MCF 10A (cell line): Measurements from ENCODE around the gene STK38L. TPM values are rescaled to one million over a fixed set of nuclear protein-coding genes. Genes with fewer than 3 reads are reported as not detected.

Experiments used
- BruUV-seq: library from RNA; stranded (reverse); fragments of 400-500 nt; replicated peaks from 2 replicates; lab custom pipeline; 2021; lab: Mats Ljungman, UMichigan
- CTCF ChIA-PET: fragments of 300-600 bp; sonication (Branson Sonifier 250); formaldehyde crosslinking; extraction: SDS; loops from one replicate; lab custom pipeline; 2021; ENCODE audit warnings: antibody characterized with exemption, inconsistent platforms; lab: Yijun Ruan, JAX
- POLR2A ChIA-PET: fragments of 300-600, 350-650 bp; sonication (Branson Sonifier 250); formaldehyde crosslinking; extraction: SDS; loops from one replicate; lab custom pipeline; 2020; ENCODE audit warnings: antibody characterized with exemption, inconsistent platforms; lab: Yijun Ruan, JAX
- DNase-seq: peaks from one replicate; pipeline ENCODE4 v3.0.0-alpha.2; 2018; ENCODE audit not compliant: unreplicated experiment
- H3K27ac Mint-ChIP-seq: one replicate; pipeline ENCODE4 v1.8.0; 2022; ENCODE audit warnings: mild to moderate bottlenecking, low read depth, mixed read lengths; ENCODE audit not compliant: unreplicated experiment
- H3K27me3 Mint-ChIP-seq: one replicate; pipeline ENCODE4 v1.8.0; 2022; ENCODE audit warnings: mixed read lengths; ENCODE audit not compliant: insufficient read depth, unreplicated experiment
- H3K36me3 Mint-ChIP-seq: one replicate; pipeline ENCODE4 v1.8.0; 2022; ENCODE audit warnings: mild to moderate bottlenecking, moderate library complexity, mixed read lengths; ENCODE audit not compliant: insufficient read depth, unreplicated experiment
- H3K4me1 Mint-ChIP-seq: one replicate; pipeline ENCODE4 v1.8.0; 2022; ENCODE audit warnings: mixed read lengths; ENCODE audit not compliant: insufficient read depth, unreplicated experiment
- H3K4me3 Mint-ChIP-seq: one replicate; pipeline ENCODE4 v1.8.0; 2022; ENCODE audit warnings: mild to moderate bottlenecking, moderate library complexity, mixed read lengths; ENCODE audit not compliant: unreplicated experiment
- H3K9me3 Mint-ChIP-seq: one replicate; pipeline ENCODE4 v1.8.0; 2022; ENCODE audit warnings: mixed read lengths; ENCODE audit not compliant: unreplicated experiment
- CTCF ChIP-seq: fragments of 200-600 bp; IDR thresholded peaks from one replicate; pipeline ENCODE4 v1.8.0; 2022; ENCODE audit warnings: antibody characterized with exemption, mild to moderate bottlenecking; ENCODE audit not compliant: unreplicated experiment
- intact Hi-C: fragments of 100-400 bp; cut with micrococcal nuclease; formaldehyde crosslinking; loops from 2 replicates; pipeline ENCODE4 v1.14.1; 2022
- total RNA-seq: library from RNA; stranded (reverse); gene quantifications from 2 replicates; pipeline ENCODE4 v1.2.3, GENCODE V29; 2022

Gene STK38L
- total RNA-seq, 1 experiment from 2014 or later: 18.1 TPM

DNA sequence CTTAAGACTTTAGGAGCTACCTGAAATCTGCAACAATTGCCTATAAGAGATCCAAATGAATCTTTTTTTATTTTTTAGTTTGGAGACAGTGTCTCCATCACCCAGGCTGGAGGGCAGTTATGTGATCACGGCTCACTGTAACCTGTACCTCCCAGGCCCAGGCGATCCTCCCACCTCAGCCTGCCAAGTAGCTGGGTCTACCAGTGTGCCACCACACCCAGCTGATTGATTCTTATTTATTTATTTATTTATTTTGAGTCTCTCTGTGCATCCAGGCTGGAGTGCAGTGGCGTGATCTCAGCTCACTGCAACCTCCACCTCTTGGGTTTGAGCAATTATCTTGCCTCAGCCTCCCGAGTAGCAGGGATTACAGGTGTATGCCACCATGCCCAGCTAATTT is 26.1 kb downstream of the STK38L start:
- no peak for TF ChIP-seq CTCF
- Mint-ChIP-seq H3K9me3 (no peaks in the 10 kb centered on the region), H3K4me1 (no peaks in the 10 kb centered on the region), H3K36me3 (no peaks in the 10 kb centered on the region), H3K27ac (no peak overlapping the region), H3K27me3 (no peaks in the 10 kb centered on the region), H3K4me3 (no peak overlapping the region)
- DNase-seq: no peak
- CTCF ChIA-PET: interaction anchor here (1.1 kb wide), 1 partner anchor 35 kb away, joined by 3 read pairs; no protein-coding TSS in a partner anchor
- POLR2A ChIA-PET: interaction anchor here (1.4 kb wide), 1 partner anchor 25 kb away, joined by 4 read pairs; no protein-coding TSS in a partner anchor
- no TSS peak for BruUV-seq
- intact Hi-C loops: no loop called here

DNA sequence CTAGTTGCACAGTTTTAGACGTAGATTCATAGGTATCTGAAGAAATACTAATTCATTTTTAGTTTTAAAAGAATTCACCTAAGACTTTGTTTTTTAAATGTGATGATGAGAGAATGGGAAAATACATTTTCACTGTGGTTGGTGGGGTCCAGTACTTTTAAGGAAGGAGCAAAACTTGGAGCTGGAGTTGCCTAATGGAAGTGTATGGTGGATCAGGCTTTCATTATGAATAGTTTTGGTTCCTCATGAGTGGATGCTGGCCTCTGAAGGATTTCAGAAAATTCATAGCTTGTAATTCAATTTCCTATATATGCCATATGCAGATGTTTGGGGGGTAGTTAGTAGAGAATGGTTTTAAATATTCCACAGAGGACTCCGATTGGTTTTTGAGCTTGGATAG is 27.1 kb downstream of the STK38L start:
- no peak for DNase-seq
- intact Hi-C loops: no loop called here
- BruUV-seq: no TSS peak
- TF ChIP-seq CTCF: no peak
- POLR2A ChIA-PET: no interaction called here
- H3K9me3 Mint-ChIP-seq: no peaks in the 10 kb centered on the region
- no peaks in the 10 kb centered on the region for H3K27me3 Mint-ChIP-seq
- CTCF ChIA-PET: interaction anchor here (1.1 kb wide), 1 partner anchor 23 kb away, joined by 4 read pairs; no protein-coding TSS in a partner anchor
- H3K27ac Mint-ChIP-seq: no peak overlapping the region
- no peaks in the 10 kb centered on the region for H3K4me1 Mint-ChIP-seq
- no peak overlapping the region for H3K4me3 Mint-ChIP-seq
- H3K36me3 Mint-ChIP-seq: no peaks in the 10 kb centered on the region

DNA sequence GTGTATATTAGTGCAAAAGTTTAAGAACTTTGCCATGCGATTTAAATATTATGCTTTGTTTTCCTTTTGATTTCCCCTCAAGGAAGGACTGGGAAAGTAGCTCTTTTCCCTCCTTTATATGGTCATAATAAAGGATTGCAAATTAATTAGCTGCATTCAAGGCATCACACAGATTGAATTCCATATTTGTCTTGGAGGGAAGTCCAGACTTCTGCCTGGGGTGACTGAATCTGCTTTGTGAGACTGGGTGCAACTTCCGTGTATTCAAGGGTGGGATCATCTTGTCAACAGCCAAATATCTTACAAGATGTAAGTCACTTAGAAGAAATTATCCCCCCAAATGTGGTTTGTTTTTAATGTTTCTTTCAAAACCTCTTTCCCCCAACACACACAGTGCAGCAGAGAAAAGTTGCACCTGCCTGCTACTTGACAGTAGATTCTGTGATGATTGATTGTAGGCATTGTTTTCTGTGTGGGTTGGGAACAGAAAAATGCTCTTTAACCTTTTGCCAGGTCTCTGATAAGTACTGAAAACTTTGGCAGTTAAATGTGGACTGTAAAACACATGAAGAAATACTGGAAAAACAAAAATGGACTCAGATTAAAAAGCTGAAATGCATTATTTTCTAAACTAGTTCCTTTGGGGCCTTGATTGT is 28.4 kb downstream of the STK38L start:
- no peak for TF ChIP-seq CTCF
- no peaks in the 10 kb centered on the region for H3K9me3 Mint-ChIP-seq
- H3K4me1 Mint-ChIP-seq: peaks cover under 1% of the 10 kb centered on the region
- no TSS peak for BruUV-seq
- no peak overlapping the region for H3K4me3 Mint-ChIP-seq
- ChIA-PET CTCF (interaction anchor here (1.1 kb wide), 1 partner anchor 8 kb away, joined by 3 read pairs; no protein-coding TSS in a partner anchor), POLR2A (interaction anchor here (0.6 to 1.0 kb wide), 2 partner anchors 12 to 28 kb away, joined by 3 to 4 read pairs; partner anchors contain the start of gene STK38L)
- H3K27ac Mint-ChIP-seq: no peak overlapping the region
- H3K27me3 Mint-ChIP-seq: no peaks in the 10 kb centered on the region
- intact Hi-C loops: no loop called here
- H3K36me3 Mint-ChIP-seq: no peaks in the 10 kb centered on the region
- no peak for DNase-seq

DNA sequence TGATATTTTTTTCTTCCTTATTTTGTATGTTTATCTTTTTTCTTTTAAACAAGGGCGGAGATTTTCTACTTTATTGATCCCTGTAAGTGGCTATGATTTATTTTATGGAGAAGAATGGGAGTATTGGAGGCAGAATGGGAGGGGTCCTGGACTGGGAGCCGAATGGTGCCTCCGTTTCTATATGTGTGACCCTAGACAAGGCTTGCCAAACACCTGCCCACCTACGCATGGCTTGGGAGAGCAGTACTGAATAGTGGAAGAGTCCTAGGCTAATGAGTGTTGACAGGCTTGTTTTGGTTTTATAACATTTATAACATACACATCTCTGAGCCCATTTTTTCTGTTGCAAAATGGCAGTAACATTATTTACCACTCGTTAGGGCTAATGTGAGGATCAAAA is 29.0 kb downstream of the STK38L start:
- Mint-ChIP-seq H3K4me3 (no peak overlapping the region), H3K9me3 (no peaks in the 10 kb centered on the region), H3K4me1 (peaks cover 6% of the 10 kb centered on the region), H3K36me3 (no peaks in the 10 kb centered on the region), H3K27me3 (no peaks in the 10 kb centered on the region), H3K27ac (no peak overlapping the region)
- no TSS peak for BruUV-seq
- no peak for TF ChIP-seq CTCF
- no peak for DNase-seq
- ChIA-PET CTCF (no interaction called here), POLR2A (no interaction called here)
- intact Hi-C loops: no loop called here
